Spinal cord (tissue), 10 donors: ENCODE measurements around the gene TEAD4. TPM values are rescaled to one million over a fixed set of nuclear protein-coding genes. Genes with fewer than 3 reads are reported as not detected.
"Not testable (repeated sequence)": the region's sequence is repeated elsewhere in the genome, so short reads cannot be mapped to it uniquely, and the experiment has no call there.

Experiments
- DNase-seq, 6 donors: peaks; one replicate each; pipeline versions ENCODE4 v3.0.0 to v3.0.0-alpha.2; 2013 to 2015; ENCODE audit warnings: low spot score in 6 of 6, low read depth in 4 of 6
- H3K27ac ChIP-seq: one replicate; pipeline ENCODE4 v1.5.1; 2013; ENCODE audit warnings: low read depth, low read length, control low read depth
- H3K27me3 ChIP-seq: one replicate; pipeline ENCODE4 v1.6.1; 2013; ENCODE audit warnings: low read length; ENCODE audit not compliant: control insufficient read depth, insufficient read depth
- H3K36me3 ChIP-seq: one replicate; pipeline ENCODE4 v1.6.1; 2013; ENCODE audit warnings: low read length; ENCODE audit not compliant: control insufficient read depth, insufficient read depth
- H3K4me1 ChIP-seq: one replicate; pipeline ENCODE4 v1.6.1; 2013; ENCODE audit warnings: low read length; ENCODE audit not compliant: control insufficient read depth, insufficient read depth
- H3K4me3 ChIP-seq: one replicate; pipeline ENCODE4 v1.5.1; 2013; ENCODE audit warnings: low read depth, low read length, control low read depth
- H3K9me3 ChIP-seq: one replicate; pipeline ENCODE4 v1.6.1; 2013; ENCODE audit warnings: low read length; ENCODE audit not compliant: control insufficient read depth, insufficient read depth
- WGBS: methylation state at CpG from one replicate; pipeline ENCODE4 v1.1.5; 2013; ENCODE audit warnings: missing lambda C conversion rate; ENCODE audit not compliant: insufficient coverage; 5-methylcytosine and 5-hydroxymethylcytosine counted together
- polyA plus RNA-seq, 2 donors: library from polyadenylated mRNA; unstranded; fragments of 120-200 nt; gene quantifications; one replicate each; pipeline ENCODE4 v1.2.1, GENCODE V29; 2013; ENCODE audit not compliant: insufficient read length in 2 of 2
- total RNA-seq, 2 donors: library from RNA; depleted of rRNA in 1 of 2; stranded (reverse); fragments of 120-200 nt in 1 of 2; fragments of >200 nt in 1 of 2; gene quantifications; one replicate each; pipeline versions ENCODE4 v1.2.3 to v1.2.4, GENCODE V29; 2013 to 2014
- donor health status: healthy.

Gene TEAD4
- total and polyA plus RNA-seq, 4 donors = 0.99 to 2.8 (median 2.3) TPM

- no peaks in the 10 kb centered on the region for H3K36me3 ChIP-seq
- H3K4me3 ChIP-seq = no peak overlapping the region
- peaks cover 2% of the 10 kb centered on the region for H3K9me3 ChIP-seq
- H3K27me3 ChIP-seq = no peaks in the 10 kb centered on the region
- no CpG with 5 or more reads among the region's 2 CpGs for WGBS
- H3K27ac ChIP-seq = no peak overlapping the region
- no peaks in the 10 kb centered on the region for H3K4me1 ChIP-seq
- no peak for DNase-seq
Observed at GRCh38 chr12:3065300-3065699, 106.1 kb downstream of the TEAD4 start.

GRCh38 chr12:3065846-3066245, 106.6 kb downstream of the TEAD4 start:
- H3K27ac ChIP-seq, DNase-seq, H3K9me3 ChIP-seq, H3K4me3 ChIP-seq, H3K36me3 ChIP-seq, H3K4me1 ChIP-seq, H3K27me3 ChIP-seq: not testable (repeated sequence)
- 100% methylated on average over 1 of the region's 3 CpGs for WGBS

- no peak overlapping the region for H3K4me3 ChIP-seq
- no peaks in the 10 kb centered on the region for H3K27me3 ChIP-seq
- no peaks in the 10 kb centered on the region for H3K9me3 ChIP-seq
- whole genome bisulfite sequencing = 92% methylated on average over 3 of the region's 4 CpGs
- no peak overlapping the region for H3K27ac ChIP-seq
- no peaks in the 10 kb centered on the region for H3K36me3 ChIP-seq
- DNase-seq = no peak
- no peaks in the 10 kb centered on the region for H3K4me1 ChIP-seq
Observed at GRCh38 chr12:3069714-3070113, 110.5 kb downstream of the TEAD4 start.

- H3K36me3 ChIP-seq = no peaks in the 10 kb centered on the region
- H3K9me3 ChIP-seq = no peaks in the 10 kb centered on the region
- H3K4me3 ChIP-seq = no peak overlapping the region
- no peaks in the 10 kb centered on the region for H3K27me3 ChIP-seq
- no peak overlapping the region for H3K27ac ChIP-seq
- 91% methylated on average over 7 of the region's 8 CpGs for WGBS
- peaks cover 4% of the 10 kb centered on the region for H3K4me1 ChIP-seq
- no peak for DNase-seq
Observed at GRCh38 chr12:3071107-3071506, 111.9 kb downstream of the TEAD4 start.

GRCh38 chr12:3071710-3072109, 112.5 kb downstream of the TEAD4 start:
- Histone ChIP-seq H3K9me3 (no peaks in the 10 kb centered on the region), H3K27ac (no peak overlapping the region), H3K27me3 (no peaks in the 10 kb centered on the region), H3K36me3 (no peaks in the 10 kb centered on the region), H3K4me3 (no peak overlapping the region), H3K4me1 (peaks cover 10% of the 10 kb centered on the region)
- 96% methylated on average over 23 of the region's 25 CpGs for WGBS
- no peak for DNase-seq

GRCh38 chr12:3073438-3074250, 114.4 kb downstream of the TEAD4 start:
- no peaks in the 10 kb centered on the region for H3K36me3 ChIP-seq
- H3K4me3 ChIP-seq = no peak overlapping the region
- no peaks in the 10 kb centered on the region for H3K27me3 ChIP-seq
- no peak overlapping the region for H3K27ac ChIP-seq
- H3K9me3 ChIP-seq = no peaks in the 10 kb centered on the region
- 17% methylated on average over 10 of the region's 13 CpGs for WGBS
- DNase-seq = peak; percentile 64 to 96 (median 76)
- H3K4me1 ChIP-seq = peaks cover 19% of the 10 kb centered on the region

- Histone ChIP-seq H3K4me1 (peaks cover 19% of the 10 kb centered on the region), H3K36me3 (no peaks in the 10 kb centered on the region), H3K4me3 (no peak overlapping the region), H3K27ac (no peak overlapping the region), H3K27me3 (no peaks in the 10 kb centered on the region), H3K9me3 (no peaks in the 10 kb centered on the region)
- 75% methylated on average over 4 of the region's 6 CpGs for WGBS
- DNase-seq = no peak
Observed at GRCh38 chr12:3075315-3075714, 116.1 kb downstream of the TEAD4 start.

GRCh38 chr12:3076730-3077571, 117.8 kb downstream of the TEAD4 start, which contains the start of gene TSPAN9:
TSPAN9 (plus strand) TSS chr12:3077379; CDS start chr12:3201194, 123,815 bp downstream.
- no peaks in the 10 kb centered on the region for H3K36me3 ChIP-seq
- peaks cover 19% of the 10 kb centered on the region for H3K4me1 ChIP-seq
- H3K27me3 ChIP-seq = no peaks in the 10 kb centered on the region
- DNase-seq = peak in 4 of 6 donors; percentile 48 to 86 (median 68)
- WGBS = under 1% methylated on average over 70 of the region's 95 CpGs
- H3K4me3 ChIP-seq = peak within 1 kb of the TSS; percentile 75
- H3K9me3 ChIP-seq = no peaks in the 10 kb centered on the region
- peak within 1 kb of the TSS; percentile 20 for H3K27ac ChIP-seq

GRCh38 chr12:3077572-3078081, 118.4 kb downstream of the TEAD4 start:
- peak in 1 of 6 donors; percentile 54 for DNase-seq
- Histone ChIP-seq H3K4me1 (peaks cover 19% of the 10 kb centered on the region), H3K27ac (no peak overlapping the region), H3K9me3 (no peaks in the 10 kb centered on the region), H3K27me3 (no peaks in the 10 kb centered on the region), H3K36me3 (no peaks in the 10 kb centered on the region), H3K4me3 (peak overlapping the region; percentile 75)
- WGBS = under 1% methylated on average over 31 of the region's 32 CpGs
